HFF-Myc (cell line): ENCODE data around the gene CDK6.

Experiments
- DNase-seq: peaks from one replicate; pipeline ENCODE4 v3.0.0-alpha.2; 2011; ENCODE audit warnings: low read depth; ENCODE audit errors: extremely low read depth
- H3K4me3 ChIP-seq: replicated peaks from 2 replicates; pipeline ENCODE4 v1.5.1; 2011; ENCODE audit warnings: low read depth, mild to moderate bottlenecking, control low read depth, low read length
- TF ChIP-seq, protein P1 (sequence below): IDR thresholded peaks from 2 replicates; pipeline ENCODE4 v1.5.1; 2012; ENCODE audit warnings: mild to moderate bottlenecking, low read depth, low read length, control low read depth; ENCODE audit errors: missing control alignments

CDK6 gene

DNA sequence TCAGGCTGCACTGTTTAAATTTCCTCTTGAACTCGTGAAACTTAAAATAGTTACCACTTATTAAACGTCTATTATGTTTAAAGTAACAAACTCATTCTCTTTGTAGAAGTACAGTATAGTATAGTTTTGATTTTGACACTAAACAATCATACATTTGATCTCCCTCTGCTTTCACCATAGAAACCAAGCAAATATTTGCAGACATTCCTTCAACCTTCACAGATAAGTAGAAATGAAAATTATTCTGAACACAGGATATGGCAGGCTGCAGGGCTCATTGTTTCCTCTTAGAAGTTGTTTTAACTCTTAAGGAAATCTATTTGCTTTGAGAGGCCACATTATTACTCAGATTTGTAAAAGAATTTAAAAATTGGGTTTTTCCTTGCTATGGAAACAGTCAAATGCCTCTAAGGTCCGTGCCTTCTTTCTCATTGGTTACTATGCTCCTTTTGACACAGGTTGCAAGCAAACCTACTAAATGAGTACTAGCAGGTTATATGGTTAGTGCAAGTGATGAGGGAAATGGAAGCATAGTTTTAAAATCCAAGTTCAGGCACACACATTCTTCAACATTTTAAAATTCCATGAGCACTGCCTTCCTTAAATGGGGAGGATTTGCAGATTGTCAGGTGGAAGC is 153.4 kb downstream of the CDK6 start:
- TF ChIP-seq, protein P1, sequence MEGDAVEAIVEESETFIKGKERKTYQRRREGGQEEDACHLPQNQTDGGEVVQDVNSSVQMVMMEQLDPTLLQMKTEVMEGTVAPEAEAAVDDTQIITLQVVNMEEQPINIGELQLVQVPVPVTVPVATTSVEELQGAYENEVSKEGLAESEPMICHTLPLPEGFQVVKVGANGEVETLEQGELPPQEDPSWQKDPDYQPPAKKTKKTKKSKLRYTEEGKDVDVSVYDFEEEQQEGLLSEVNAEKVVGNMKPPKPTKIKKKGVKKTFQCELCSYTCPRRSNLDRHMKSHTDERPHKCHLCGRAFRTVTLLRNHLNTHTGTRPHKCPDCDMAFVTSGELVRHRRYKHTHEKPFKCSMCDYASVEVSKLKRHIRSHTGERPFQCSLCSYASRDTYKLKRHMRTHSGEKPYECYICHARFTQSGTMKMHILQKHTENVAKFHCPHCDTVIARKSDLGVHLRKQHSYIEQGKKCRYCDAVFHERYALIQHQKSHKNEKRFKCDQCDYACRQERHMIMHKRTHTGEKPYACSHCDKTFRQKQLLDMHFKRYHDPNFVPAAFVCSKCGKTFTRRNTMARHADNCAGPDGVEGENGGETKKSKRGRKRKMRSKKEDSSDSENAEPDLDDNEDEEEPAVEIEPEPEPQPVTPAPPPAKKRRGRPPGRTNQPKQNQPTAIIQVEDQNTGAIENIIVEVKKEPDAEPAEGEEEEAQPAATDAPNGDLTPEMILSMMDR = no peak
- no peak for DNase-seq

DNA sequence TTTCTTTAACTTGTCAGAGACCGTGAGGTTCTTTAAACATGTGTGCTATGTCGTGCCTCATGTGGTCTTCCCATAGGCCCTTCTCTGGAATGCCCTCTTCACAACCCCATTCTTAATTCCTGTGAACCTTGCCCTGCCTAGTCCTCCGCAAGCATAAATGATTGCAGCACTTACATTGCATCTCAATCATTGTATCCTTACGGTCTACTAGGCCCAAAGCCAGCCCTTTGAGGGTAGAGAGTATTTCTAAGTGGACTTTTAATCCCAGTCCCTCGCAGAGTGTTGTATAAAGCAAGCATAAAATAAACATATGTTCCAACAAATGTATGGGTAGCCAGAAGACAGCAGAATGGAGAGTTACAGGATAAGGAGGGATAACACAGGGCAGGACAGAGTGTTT is 154.0 kb downstream of the CDK6 start:
- H3K4me3 ChIP-seq = no peak overlapping the region
- no peak for DNase-seq
- TF ChIP-seq, protein P1 = no peak

More for the DNA sequence above, 153.4 kb downstream of the CDK6 start:
- H3K4me3 ChIP-seq = no peak overlapping the region

DNA sequence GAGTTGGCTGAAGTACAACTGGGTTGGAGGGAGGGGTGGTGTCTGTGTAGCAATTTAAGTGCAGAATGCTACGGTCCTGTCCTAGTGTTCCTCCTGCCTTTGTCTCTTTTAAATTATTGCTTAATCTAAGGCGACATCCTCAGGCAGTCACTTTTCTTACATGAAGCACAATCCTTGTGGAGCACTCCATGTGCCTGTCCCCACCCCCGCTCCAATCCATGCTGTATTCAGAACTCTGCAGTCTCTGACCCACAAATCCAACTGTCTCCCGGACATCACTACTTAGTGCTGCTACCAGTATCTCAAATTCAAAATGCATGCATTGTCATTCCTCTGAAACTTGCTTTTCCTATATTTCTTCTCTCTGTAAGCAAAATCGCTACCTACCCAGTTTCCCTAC is 154.7 kb downstream of the CDK6 start:
- TF ChIP-seq, protein P1 = no peak
- H3K4me3 ChIP-seq = no peak overlapping the region
- no peak for DNase-seq

DNA sequence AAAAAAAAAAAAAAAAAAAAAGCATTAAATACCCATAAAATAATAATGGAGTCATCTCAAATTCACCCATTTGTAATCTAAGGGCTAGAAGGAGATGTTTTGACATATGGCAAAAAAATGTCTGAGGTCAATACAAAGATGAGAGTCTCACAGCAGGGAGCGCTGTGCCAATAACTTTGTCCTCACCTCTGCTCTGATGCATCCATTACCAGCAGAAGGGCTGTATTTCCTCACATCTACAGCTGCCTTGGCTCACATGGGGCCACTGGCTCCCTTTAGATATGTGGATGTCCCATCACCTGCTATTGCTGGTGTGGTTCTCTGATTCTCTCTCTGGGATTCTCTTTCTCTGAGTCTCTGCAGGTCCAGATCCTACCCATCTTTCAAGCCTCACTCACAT is 155.9 kb downstream of the CDK6 start:
- DNase-seq = no peak
- no peak overlapping the region for H3K4me3 ChIP-seq
- TF ChIP-seq, protein P1 = no peak

DNA sequence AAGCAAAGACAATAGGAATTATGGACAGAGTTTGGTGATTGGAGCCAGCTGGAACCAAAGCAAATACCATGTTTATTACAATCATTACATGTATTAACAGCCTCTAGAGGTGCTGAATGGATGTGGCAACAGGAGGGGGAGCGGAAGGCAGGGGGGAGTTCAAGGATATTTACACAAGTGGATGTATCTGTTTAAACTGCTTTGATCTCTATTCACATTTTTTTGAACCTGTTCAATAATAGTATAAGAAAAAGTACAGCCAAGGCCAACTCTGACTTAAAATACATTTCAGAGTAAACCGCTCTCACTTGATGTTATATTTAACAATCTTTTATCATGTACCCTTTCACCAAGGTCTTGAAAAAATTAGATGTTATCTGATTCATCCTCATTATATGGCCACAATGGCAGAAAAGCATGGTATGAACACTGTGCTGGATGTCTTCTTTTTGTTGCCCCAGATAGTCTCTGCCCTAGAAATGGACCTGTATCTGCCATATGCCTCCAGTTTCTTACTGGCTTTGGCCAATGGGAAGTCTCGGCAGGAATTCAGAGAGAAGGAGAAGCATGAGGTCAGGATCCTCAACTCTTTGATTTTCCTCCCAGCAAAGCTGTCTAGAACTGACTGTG is 158.0 kb downstream of the CDK6 start:
- no peak overlapping the region for H3K4me3 ChIP-seq
- TF ChIP-seq, protein P1 = no peak
- no peak for DNase-seq

DNA sequence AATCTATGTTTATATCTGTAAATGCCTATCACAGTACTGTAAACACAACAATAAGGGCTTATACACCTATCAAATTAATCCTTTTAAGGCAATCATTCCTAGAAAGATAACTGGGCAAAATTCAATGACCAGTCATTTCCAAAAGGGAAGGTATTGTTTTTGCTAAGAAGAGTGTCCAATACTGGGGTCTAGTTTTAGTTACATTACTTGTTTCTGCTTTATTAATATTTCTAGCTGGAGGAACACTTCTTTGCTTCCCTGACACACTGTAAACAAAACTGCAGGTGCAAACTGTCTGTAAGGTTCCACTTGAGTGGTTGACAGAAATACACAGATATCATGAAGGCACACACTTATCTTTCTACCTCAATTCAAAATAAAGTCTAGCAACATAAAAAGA is 162.0 kb downstream of the CDK6 start:
- DNase-seq = no peak
- H3K4me3 ChIP-seq = no peak overlapping the region
- TF ChIP-seq, protein P1 = no peak
